Breast epithelium (tissue), 3 donors: ENCODE data around the gene SMIM43.

Source experiments
- CTCF ChIP-seq, 3 donors: fragments of 450-650 bp; IDR thresholded peaks; one replicate each; pipeline ENCODE4 v1.5.1; 2016 to 2017; ENCODE audit warnings: antibody characterized with exemption in 3 of 3, mild to moderate bottlenecking in 3 of 3, moderate library complexity in 3 of 3
- POLR2A ChIP-seq: fragments of 450-650 bp; IDR thresholded peaks from one replicate; pipeline ENCODE4 v1.6.1; 2016; ENCODE audit warnings: antibody characterized with exemption, mild to moderate bottlenecking, moderate library complexity
- POLR2AphosphoS5 ChIP-seq, 3 donors: sonication (generic); formaldehyde crosslinking; IDR thresholded peaks; one replicate each; pipeline ENCODE4 v1.6.1; 2017; ENCODE audit warnings: antibody characterized with exemption in 3 of 3

- TF ChIP-seq POLR2A (no peak), CTCF (IDR thresholded peaks at IDR 0.05) (no peak), POLR2AphosphoS5 (IDR thresholded peaks at IDR 0.05) (no peak)
Measured at GRCh38 chr4:121771869-121772268, 6.9 kb upstream of the SMIM43 start.
